GM08714 (cell line): Measurements from ENCODE around the gene C1orf167.
A peak's percentile ranks its signal among the peaks of the same experiment; 100 is the strongest.

Source experiments
- H3K4me3 ChIP-seq: fragments of 200-500 bp; sonication (Bioruptor generic); 2 replicates; pipeline ENCODE4 v1.5.1; 2014; ENCODE audit warnings: mild to moderate bottlenecking, low read length, inconsistent platforms
- ZNF274 ChIP-seq: IDR thresholded peaks from 2 replicates; pipeline ENCODE4 v1.6.1; 2012; ENCODE audit warnings: mild to moderate bottlenecking, low read depth, low read length

C1orf167 gene

GRCh38 chr1:11802973-11803885 is 41.2 kb downstream of the C1orf167 start:
- H3K4me3 ChIP-seq = peak overlapping the region; percentile 49; the same call in 1 of the 2 replicates

GRCh38 chr1:11803924-11804665 is 42.1 kb downstream of the C1orf167 start:
- peak overlapping the region; percentile 12; the same call in 1 of the 2 replicates for H3K4me3 ChIP-seq

More at GRCh38 chr1:11802973-11803885, 41.2 kb downstream of the C1orf167 start:
- TF ChIP-seq ZNF274 = no peak

- peak overlapping the region; percentile 77 for H3K4me3 ChIP-seq
- TF ChIP-seq ZNF274 = no peak
These were observed 42.9 kb downstream of the C1orf167 start for GRCh38 chr1:11804666-11805421.

GRCh38 chr1:11805422-11806306 is 43.7 kb downstream of the C1orf167 start, which contains the start of the genes CLCN6 and MTHFR:
CLCN6 (plus strand) TSS chr1:11806191; CDS start chr1:11806263, 72 bp downstream.
MTHFR (minus strand) TSS chr1:11805964; CDS start chr1:11803116, 2,848 bp downstream.
- TF ChIP-seq ZNF274 = no peak
- H3K4me3 ChIP-seq = peak within 1 kb of the TSS; percentile 97

GRCh38 chr1:11806307-11806936 is 44.4 kb downstream of the C1orf167 start:
- TF ChIP-seq ZNF274 = no peak
- H3K4me3 ChIP-seq = peak overlapping the region; percentile 97

- no peak for TF ChIP-seq ZNF274
- H3K4me3 ChIP-seq = peak overlapping the region; percentile 97
These were observed 45.1 kb downstream of the C1orf167 start for GRCh38 chr1:11807133-11807532.

GRCh38 chr1:11813021-11813420 is 51.0 kb downstream of the C1orf167 start:
- TF ChIP-seq ZNF274 = no peak
- H3K4me3 ChIP-seq = no peak overlapping the region

- H3K4me3 ChIP-seq = no peak overlapping the region
- no peak for TF ChIP-seq ZNF274
These were observed 55.2 kb downstream of the C1orf167 start for GRCh38 chr1:11817192-11817591.

- H3K4me3 ChIP-seq = no peak overlapping the region
- no peak for TF ChIP-seq ZNF274
These were observed 60.1 kb downstream of the C1orf167 start for GRCh38 chr1:11822091-11822490.

GRCh38 chr1:11823366-11824137 is 61.6 kb downstream of the C1orf167 start:
- H3K4me3 ChIP-seq = no peak overlapping the region
- no peak for TF ChIP-seq ZNF274

GRCh38 chr1:11825131-11825530 is 63.1 kb downstream of the C1orf167 start:
- no peak for TF ChIP-seq ZNF274
- H3K4me3 ChIP-seq = no peak overlapping the region

GRCh38 chr1:11826946-11827345 is 65.0 kb downstream of the C1orf167 start:
- H3K4me3 ChIP-seq = no peak overlapping the region
- TF ChIP-seq ZNF274 = no peak
